GM19328 (cell line): Measurements from ENCODE around the gene WBP2NL.
"Not testable (repeated sequence)": the region's sequence is repeated elsewhere in the genome, so short reads cannot be mapped to it uniquely, and the experiment has no call there.

Source experiments
- ATAC-seq: cut with Tn5 transposase; IDR thresholded peaks from one replicate; pipeline ENCODE4 v1.9.1; 2021; ENCODE audit warnings: mild to moderate bottlenecking, moderate library complexity; ENCODE audit not compliant: unreplicated experiment

WBP2NL gene

DNA sequence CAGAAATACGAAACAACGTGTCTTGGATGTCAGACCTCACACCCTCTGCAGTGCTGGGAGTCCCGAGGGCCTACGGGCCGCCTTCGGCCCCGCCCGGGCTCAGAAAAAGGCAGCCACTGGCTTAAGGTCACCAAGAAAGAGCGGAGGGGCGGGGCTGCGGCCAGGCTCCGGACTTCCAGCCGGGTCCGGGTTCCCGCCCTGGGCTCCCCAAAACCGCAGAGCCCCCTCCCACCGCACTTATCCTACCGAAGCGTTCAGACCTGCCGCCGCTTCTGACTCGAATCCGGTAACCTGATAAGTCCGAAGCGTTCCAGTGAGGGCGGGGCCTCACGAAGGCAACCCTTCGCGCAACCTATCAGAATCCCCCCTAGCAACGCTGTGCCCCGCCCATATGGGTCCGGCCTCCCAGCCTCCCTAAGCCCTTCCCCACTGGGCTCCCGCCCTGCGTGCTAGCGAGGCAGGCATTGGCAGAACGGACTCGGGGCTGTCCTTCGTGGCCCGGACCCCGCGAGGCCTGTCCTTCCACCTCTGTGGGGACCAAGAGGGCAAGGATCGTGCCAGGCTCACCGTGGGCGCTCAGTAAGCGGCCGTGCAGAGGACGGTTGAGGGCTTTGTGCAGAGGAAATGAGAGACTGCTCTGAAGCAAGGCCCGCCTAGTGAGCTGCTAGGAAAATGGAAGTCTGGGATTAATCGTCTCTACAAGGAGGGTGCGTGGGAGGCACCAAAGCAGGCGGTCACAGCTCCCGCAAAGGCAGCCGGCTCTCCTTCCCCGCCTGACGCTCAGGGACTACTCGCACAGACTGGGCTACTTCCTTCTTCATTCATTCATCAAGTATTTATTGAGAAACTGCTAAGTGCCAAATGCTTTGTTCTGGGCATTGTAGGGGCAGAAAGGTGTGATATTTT is 72.2 kb downstream of the WBP2NL start, which contains the start of gene NAGA:
TSS of gene NAGA (minus strand) at position 296 of the 906 bp plus-strand sequence. CDS start 515 bp downstream, outside the sequence.
- peak; percentile 95 for ATAC-seq

DNA sequence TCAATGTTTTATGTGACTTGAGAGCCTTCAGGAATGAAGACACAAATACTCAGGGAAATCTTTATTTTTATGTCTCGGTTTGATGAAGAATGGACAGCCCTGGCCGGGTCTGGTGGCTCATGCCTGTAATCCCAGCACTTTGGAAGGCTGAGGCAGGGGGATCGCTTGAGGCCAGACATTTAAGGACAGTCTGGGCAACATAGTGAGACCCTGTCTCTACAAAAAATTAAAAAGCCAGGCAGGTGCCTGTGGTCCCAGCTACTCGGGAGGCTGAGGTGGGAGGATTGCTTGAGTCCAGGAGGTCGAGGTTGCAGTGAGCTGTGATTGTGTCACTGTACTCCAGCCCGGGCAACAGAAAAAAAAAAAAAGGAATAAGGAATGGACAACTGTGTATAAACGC is 72.9 kb downstream of the WBP2NL start:
- ATAC-seq = not testable (repeated sequence)

DNA sequence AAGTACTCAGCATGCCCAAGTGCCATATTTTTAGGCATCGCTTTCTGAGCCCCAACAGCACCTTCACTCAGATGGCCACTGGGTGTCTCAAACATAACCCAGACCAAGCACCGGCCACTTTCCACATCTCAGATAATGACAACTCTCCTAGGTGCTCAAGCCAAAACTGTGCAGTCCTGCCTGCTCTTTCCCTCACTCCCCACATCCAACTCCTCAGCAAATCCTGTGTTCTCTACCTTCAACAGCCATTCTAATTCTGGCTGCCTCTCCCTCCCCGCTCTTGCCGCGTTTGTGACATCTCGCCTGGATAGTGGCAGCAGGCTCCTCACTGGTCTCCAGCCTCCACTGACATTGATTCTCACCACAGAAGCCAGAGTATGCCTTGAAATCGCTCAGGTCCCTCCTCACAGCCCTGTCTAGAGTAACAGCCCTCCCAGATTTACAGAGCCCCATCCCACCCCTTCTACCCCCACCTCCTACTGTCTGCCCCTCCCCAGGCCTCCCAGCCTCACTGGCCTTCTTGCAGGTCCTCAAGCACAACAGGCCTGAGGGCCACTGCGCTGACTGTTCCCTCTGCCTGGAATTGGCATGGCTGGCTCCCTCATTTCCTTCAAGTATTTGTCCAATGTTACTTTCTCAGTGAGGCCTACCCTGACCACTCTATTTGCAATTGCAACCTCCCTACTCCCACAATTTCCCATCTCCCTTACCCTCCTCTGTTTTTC is 74.2 kb downstream of the WBP2NL start:
- no peak for ATAC-seq

DNA sequence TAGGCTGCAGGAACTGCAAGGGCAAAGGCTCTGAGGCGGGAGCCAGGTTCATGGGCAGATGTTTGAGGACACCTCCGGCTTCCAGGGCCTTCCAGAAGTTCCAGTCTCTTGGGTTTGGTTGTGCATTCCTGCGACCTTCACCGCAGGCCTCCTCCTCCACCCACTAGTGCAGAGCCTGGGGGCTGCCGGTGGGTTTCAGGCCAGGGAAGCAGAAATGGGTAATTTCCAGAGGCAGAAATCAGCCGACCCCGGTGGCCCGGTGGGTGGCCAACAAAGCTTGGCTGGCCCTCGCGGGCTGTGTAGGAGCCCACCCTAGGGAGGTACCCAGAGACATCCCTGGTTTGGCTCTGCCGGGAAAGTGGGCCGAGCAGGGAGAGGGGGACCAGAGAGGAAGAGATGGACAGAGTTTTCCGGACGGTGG is 75.0 kb downstream of the WBP2NL start:
- ATAC-seq = no peak

DNA sequence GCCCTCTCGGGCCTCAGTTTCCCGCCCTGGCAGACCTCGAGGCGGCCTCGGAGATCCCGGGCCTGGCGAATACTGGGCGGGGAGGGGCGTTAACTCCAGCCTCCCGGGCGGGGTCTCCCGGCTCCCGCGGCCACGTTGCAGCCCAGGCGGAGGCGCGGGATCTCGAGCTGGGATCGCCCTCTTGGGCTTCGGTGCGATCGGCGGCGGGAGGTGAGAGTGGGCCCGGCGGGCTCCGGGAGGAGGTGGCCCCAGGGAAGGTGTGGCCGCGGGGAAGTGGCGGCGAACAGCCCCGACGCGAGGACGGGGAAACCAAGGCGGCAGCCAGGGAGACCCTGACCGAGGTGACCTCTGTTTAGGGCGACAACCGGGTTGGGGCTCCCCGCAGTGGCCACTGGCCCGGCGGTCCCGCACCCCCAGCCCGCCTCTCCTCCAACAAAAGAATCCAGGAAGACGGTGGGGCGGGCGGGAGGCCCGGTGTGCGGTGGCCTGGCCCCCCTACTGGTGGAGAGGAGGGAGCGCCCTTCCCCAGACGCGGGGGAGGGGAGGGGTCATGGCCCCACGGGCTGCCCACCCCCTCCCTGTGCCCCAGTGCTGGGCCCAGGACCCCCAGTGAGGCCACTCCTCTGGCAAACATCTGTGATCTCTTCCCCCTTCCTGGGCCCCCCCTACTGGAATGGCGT is 75.7 kb downstream of the WBP2NL start, which contains the start of gene PHETA2:
TSS of gene PHETA2 (plus strand) at position 117 of the 680 bp plus-strand sequence. CDS start 3,046 bp downstream, outside the sequence.
- ATAC-seq = no peak

DNA sequence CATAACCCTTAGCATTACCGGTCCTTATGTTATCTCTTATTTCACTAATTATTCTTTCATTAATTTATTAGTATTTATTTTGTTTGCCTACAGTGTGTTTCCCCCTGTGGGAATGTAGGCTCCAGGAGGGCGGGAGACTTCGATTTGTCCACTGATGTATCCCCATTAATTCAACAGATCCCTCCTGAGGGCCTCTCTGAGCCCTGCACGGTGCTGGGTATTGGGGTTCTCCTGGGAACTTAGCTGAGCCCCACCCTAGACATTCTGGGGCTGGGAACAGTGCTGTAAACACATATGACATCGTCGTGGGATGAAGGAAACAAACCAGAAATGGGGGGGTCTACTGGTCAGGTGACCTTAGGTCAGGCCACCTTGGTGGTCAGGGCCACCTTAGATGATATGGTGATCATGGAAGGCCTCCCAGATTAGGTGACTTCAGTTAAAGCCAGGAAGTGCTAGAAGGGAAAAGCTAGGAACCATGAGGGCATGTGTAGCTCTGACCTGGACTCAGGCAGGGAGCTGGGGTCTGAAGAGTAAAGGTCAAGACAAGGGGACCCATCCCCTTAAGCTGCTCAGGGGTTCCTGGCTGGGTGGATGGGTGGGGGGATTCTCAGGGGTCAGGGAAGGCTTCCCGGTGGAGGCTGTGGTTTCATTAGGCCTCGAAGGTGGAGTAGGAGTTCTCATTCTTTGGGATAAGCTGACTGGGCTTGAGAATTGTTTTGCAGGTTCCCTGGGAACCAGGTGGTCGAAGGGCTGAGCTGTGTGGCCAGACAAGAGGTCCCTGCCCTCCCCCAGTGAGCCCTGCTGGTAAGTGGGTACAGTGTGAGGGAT is 76.5 kb downstream of the WBP2NL start:
- no peak for ATAC-seq

DNA sequence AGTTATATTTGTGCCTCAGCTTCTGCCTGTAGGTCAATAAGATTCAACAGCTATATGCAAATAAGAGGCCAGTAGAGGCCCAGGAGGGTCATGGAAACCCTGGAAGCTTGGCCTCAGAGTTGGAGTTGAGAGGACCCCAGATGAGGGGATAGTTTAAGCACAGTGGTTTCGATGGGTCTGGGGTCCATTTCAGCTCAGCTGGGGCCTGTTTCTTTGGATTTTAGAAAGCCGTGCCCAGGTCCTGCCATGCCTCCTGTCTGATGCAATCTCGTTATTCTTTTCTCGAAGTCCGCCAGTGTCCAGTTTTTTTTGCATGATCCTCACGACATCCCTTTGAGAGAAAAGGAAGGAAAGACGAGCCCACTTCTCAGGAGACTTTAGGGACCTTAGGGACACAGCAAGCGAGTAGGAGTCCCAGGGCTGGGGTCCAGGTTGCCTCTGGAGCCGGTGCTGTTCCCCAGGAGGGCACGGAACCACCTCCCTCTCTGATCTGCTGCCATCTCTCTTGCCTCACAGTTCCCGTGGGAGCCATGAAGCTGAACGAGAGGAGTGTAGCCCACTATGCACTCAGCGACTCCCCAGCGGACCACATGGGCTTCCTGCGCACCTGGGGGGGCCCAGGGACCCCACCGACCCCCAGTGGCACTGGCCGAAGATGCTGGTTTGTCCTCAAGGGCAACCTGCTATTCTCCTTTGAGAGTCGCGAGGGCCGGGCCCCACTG is 78.3 kb downstream of the WBP2NL start:
- no peak for ATAC-seq

DNA sequence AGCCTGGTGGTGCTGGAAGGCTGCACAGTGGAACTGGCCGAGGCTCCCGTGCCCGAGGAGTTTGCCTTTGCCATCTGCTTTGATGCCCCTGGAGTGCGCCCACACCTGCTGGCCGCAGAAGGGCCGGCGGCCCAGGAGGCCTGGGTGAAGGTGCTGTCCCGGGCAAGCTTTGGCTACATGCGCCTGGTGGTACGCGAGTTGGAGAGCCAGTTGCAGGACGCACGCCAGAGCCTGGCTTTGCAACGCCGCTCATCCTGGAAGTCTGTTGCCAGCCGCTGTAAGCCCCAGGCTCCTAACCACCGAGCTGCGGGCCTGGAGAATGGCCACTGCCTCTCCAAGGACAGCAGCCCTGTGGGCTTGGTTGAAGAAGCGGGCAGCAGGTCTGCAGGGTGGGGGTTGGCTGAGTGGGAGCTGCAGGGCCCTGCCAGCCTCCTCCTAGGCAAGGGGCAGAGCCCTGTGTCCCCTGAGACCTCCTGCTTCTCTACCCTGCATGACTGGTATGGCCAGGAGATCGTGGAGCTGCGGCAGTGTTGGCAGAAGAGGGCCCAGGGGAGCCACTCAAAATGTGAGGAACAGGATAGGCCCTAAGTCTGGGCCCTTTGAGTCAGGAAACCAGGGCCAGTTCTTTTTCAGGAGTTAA is 79.0 kb downstream of the WBP2NL start:
- no peak for ATAC-seq
